Right ventricle myocardium inferior (tissue), 1 donor: ENCODE results near the gene PDE4C. TPM values are rescaled to one million over a fixed set of nuclear protein-coding genes. Genes with fewer than 3 reads are reported as not detected.

Source experiments
- ATAC-seq: fragments of 200-7000 bp; cut with Tn5 transposase; one replicate; pipeline ENCODE4 v1.9.1; 2020; ENCODE audit warnings: mild to moderate bottlenecking, moderate library complexity
- DNase-seq: peaks from one replicate; pipeline ENCODE4 v3.0.0; 2021; ENCODE audit errors: missing footprints
- intact Hi-C: fragments of 100-400 bp; cut with DNase I; formaldehyde crosslinking; loops from one replicate; pipeline ENCODE4 v1.11.0; 2022
- total RNA-seq: library from RNA; stranded (reverse); fragmentation: NEBNext Ultra II Directional; extraction: Animal tissue kit (Norgen Biotek cat#: 25700); gene quantifications from one replicate; pipeline ENCODE4 v1.2.1, GENCODE V29; 2021
- donor health status: DM: no; HTN: yes; CAD: no; lungs with severe emphysema.

PDE4C gene
- total RNA-seq, 1 donor from 2014 or later = 1.1 TPM

DNA sequence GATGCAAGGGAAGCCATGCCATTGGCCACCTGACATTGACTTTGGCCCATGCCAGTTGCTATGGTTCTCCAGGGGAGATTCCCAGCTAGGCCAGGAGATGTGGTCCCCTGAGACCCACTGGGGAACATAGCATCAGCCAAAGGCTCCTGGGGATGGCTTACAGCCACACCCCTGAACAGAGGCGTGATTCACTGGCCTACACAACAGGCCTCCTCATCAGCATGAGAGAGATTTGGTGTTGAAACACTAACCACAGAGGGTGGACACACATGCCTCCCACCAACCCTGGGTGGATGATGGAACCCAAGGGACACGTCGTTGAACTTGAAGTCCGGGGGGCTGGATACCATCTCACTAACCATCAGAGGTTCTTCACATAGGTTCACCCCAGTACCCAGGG lies 33.7 kb upstream of the PDE4C start:
- DNase-seq (no peak), ATAC-seq (no peak)
- intact Hi-C loops = loop anchor here (10.0 kb wide), 1 partner anchor 1285 kb away; no protein-coding TSS in a partner anchor

DNA sequence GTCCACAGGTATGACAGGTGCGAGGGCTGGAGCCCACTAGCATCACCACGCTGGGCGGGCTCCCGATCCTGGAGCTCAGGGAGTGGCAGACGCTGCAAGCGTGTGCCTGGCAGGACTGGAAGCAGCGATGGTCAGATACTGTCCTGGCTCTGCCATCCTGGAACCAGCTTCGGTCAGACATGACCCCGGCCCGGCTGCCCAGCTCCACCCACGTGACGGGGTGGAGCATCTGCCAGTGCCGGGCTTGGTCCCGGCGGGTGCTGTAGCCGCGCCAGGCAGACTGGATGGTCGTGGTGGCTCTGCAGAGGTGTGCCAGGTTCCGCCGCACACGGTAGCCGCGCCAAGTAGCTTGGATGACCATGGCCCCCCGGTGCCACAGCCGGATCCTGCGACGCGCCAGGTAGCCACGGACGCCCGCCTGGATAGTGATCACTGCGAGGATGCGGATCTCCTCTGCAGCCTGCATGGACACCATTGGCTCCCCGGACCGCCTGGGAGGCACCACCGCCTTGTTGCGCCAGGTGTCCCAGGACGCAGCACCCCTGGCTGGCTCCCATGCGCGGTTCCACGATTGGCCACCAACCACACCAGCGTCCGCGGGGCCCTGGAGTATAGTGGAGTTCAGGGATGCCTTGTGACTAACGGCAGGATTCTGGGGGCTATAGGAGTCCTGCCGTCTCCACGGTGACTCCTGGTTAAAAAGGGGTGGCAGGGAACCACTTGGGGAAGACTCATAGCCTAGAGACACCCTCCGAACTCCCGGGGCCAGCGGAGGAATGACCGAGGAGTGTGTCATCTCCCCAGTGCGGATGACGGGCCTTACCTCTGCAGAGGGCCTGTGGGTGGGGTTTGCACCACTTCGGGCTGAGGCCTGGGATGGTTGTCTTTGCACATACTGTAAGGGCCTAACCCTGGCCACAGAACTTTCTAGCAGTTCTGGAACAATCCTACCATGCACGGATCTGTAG lies 31.5 kb upstream of the PDE4C start:
- ATAC-seq (no peak), DNase-seq (no peak)
- intact Hi-C loops = loop anchor here (10.0 kb wide), 1 partner anchor 1283 kb away; no protein-coding TSS in a partner anchor

DNA sequence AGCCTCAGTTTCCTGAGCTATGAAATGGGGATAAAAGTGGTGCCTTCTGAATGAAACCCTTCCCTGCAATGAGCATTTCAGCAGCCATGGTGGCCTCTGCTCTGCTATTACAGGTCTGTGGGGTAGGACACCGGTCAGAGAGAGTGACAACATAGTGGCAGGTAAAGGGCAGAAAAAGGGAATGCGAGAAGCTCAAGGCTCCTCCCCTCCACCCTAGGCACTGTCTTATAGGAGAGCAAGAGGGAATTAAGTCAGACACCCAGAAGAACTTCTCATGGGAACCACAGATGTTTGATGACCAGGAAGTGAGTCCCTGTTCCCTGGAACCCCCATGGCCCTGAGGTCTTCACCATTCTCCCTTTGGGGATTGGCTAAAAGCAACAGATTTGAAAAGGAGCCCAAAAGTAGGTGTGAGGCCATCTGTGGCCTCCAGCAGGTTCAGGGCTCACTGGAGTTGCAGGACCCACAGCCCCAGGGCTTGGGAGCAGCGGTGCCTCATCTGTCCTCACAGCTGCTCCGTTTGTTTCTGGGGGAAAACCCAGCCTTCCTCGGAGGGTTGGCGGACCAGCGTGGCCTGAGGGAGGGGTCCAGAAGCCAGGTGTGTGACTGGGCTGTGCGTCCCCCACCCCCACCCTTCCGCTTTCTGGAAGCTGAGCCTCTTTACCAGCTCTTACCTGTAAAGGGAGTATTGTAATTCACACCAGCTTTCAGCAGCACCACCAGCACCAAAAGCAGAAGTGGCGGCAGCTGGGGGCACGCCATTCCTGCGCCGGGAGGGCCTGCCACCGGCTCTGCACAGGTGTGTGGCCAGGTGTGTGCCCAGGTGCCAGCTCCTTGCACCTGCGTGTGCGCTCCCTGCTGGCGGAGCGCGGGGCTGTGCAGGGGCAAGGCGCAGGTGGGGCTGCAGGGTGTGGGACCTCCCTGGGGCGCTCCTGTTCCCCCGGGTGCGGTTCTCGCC lies 28.6 kb upstream of the PDE4C start:
- ATAC-seq (no peak), DNase-seq (no peak)
- intact Hi-C loops = loop anchor here (10.0 kb wide), 1 partner anchor 1280 kb away; no protein-coding TSS in a partner anchor

DNA sequence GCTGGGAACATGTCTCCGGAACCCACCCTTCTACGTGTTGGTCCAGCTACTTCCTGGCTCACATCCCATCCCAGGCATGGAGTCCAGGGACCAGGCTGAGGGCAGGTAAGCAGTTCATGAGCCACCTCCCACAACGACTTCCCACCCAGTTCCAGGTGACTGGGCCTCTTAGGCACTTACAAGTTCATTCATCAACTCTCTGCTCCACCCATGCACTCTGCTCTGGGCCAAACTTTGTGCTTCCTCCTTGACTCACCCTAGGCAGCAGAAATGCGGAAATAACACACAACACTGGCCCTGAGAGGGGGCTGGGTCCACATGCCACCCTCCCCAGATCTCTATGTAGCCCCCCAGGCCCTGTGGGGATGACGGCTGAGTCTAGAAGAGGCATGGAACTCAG lies 27.5 kb upstream of the PDE4C start:
- DNase-seq = no peak
- ATAC-seq = peak; percentile 17
- intact Hi-C loops = loop anchor here (2.0 to 10.0 kb wide), 2 partner anchors 49 to 1279 kb away; partner anchors contain the start of gene RAB3A

DNA sequence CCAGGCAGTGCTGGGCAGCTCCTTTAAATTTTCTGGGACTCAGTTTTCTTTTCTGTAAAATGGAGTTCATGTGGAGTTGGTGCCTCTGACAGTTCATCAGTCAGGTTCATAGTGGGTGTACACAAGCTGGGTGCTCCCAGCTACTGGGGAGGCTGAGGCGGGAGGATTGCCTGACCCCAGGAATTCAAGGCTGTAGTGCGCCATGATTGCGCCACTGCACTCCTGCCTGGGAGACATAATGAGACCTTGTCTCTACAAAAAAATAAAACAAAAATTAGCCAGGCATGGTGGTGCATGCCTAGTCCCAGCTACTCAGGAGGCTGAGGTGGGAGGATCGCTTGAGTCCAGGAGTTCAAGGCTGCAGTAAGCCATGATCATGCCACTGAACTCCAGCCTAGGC lies 26.9 kb upstream of the PDE4C start:
- no peak for DNase-seq
- no peak for ATAC-seq
- intact Hi-C loops = loop anchor here (2.0 to 10.0 kb wide), 2 partner anchors 48 to 1278 kb away; partner anchors contain the start of gene RAB3A

DNA sequence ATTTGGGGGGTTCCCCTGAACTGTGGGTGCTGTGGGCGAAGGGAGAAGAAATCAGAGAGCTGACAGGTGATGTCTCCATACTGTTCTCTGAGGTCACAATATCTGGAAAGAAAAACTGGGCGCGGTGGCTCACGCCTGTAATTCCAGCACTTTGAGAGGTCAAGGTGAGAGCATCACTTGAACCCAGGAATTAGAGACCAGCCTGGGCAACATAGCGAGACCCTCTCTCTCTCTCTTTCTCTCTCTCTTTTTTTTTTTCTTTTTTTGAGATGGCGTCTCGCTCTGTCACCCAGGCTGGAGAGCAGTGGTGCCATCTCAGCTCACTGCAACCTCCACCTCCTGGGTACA lies 26.1 kb upstream of the PDE4C start:
- intact Hi-C loops = loop anchor here (1.0 to 10.0 kb wide), 3 partner anchors 48 to 1278 kb away; partner anchors contain the start of gene RAB3A
- no peak for DNase-seq

DNA sequence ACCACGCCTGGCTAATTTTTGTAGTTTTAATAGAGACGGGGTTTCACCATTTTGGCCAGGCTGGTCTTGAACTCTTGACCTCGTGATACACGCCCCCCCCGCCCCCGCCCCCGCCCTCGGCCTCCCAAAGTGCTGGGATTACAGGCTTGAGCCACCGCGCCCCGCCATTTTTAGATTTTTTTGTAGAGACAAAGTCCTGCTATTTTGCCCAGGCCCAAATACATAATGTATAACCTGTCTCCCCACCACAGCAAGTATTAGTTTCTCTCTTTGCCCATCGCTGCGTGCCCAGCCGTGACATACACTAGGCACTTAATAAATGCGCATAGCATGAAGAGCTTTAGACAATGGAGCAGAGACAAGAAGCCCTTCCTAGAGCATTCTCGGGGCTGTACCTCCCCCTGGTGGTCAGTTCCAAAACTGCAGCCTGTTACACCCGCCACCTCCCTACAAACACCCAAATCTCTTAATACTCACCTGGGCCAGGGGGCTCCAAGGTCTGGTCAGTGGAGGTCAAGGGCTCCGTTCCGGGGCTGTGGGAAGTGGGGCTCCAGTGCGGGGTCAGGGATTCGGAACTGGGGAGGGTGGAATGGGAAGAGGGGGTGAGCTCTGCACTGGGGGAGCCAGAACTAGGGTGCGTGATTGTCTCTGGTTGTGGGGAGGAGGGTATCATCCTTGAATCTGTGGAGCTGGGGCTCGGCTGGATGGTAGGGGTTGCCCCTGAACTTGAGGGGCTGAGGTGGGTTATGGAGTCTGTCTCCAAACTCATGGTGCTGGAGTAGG lies 25.5 kb upstream of the PDE4C start:
- intact Hi-C loops = loop anchor here (1.0 to 10.0 kb wide), 3 partner anchors 47 to 1277 kb away; partner anchors contain the start of gene RAB3A
- peak; percentile 67 for ATAC-seq
- peak; percentile 75 for DNase-seq

More for the DNA sequence above, 26.1 kb upstream of the PDE4C start:
- no peak for ATAC-seq

DNA sequence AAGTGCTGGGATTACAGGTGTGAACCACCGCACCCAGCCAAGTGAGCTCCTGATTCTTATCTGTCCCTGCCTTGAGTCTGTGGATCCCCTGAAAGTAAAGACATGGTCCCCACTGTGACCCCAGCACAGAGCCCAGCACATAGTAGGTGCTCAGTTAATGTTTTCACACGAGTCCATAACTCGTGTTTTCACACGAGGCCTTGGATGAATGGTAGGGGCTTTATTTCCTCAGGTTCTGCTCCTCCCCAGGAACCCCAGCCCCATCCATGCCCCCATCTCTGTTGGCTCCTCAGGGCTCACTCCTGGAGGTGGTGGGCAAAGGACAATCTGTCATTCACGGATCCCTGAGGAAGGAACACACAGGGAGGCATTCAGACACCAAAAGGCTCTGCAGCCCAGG lies 23.6 kb upstream of the PDE4C start:
- intact Hi-C loops = loop anchor here (10.0 kb wide), 1 partner anchor 1275 kb away; no protein-coding TSS in a partner anchor
- DNase-seq (no peak), ATAC-seq (no peak)

DNA sequence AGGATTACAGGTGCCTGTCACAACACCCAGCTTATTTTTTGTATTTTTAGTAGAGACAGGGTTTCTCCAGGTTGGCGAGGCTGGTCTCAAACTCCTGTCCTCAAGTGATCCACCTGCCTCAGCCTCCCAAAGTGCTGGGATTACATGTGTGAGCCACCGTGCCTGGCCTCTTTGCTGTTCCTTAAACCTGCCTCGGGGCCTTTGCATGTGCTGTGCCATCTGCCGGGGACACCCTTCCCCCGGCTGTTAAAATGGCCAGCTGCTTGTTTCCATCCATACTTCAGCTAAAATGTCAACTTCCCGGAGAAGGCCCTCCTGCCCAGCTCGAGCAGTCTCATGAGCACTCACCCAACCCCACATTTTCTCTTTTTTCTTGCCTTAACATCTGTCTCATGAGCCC lies 19.1 kb upstream of the PDE4C start:
- no peak for ATAC-seq
- DNase-seq = no peak
- intact Hi-C loops = no loop called here

DNA sequence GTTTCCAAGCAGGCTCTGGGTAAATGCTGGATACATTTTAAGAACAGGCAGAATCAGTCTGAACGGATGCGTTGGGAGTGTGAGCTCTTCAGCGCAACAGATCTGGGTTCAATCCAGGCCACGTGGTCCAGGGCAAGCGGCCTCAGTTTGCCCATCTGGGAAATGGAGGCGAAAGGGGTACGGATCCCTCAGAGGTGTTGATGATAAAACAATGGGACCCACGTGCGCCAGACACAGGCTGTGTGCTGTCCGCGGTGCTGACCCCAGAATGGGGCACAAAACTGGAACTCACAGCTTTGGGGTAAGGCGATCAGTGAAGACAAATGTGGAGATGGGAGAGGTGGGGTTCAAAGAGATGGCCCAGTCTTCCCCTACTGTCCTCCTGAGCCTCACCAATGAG lies 13.1 kb upstream of the PDE4C start:
- no peak for ATAC-seq
- DNase-seq = no peak
- intact Hi-C loops = no loop called here

DNA sequence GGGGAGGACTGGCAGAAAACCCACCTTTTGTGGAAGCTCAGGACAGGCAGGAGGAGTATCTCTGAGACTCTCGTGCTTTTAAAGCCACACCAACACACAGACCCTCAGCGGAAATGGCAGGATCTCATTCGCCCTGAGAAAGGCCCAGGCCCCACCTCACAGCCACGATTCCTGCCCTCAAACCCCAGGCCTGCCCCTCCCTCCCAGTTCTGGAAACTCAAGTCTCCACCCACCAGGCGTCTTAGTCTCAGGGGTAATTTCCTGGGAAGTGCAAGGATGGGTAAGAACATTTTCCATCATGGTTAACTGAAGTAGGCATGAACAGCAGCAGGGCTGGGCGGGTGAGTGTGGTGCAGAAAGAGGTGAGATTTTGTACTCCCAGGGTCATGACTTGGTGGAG lies 8.0 kb upstream of the PDE4C start:
- ATAC-seq (no peak), DNase-seq (no peak)
- intact Hi-C loops = no loop called here

DNA sequence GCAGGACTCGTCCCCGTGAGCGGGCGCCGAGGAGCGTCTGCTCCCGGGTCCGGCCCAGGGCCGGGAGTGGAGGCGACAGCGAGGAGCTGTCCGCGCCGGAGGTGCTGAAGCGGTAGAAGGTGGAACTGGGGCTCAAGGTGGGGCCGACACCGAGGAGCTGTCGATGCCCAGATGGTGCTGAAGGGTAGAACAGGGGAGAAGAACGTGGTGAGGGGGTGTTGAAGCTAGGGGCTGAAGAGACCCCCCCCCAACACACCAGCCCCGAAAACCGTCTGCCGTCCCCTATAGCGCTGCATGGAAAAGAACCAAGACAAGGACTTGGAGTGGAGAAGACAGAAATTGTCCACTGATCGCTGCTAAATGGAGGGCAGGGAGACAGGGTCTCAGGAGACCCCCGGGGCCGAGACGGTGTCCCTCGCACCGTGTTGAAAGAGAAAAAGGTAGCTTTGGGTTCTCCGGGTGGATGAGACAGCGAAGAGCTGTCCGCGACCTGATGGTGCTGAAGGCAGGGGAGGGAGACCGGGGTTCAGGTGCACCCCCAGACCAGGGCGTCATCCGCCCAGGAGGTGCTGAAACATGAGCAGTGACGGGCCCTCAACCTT lies 7.1 kb upstream of the PDE4C start:
- intact Hi-C loops = no loop called here
- DNase-seq = no peak

DNA sequence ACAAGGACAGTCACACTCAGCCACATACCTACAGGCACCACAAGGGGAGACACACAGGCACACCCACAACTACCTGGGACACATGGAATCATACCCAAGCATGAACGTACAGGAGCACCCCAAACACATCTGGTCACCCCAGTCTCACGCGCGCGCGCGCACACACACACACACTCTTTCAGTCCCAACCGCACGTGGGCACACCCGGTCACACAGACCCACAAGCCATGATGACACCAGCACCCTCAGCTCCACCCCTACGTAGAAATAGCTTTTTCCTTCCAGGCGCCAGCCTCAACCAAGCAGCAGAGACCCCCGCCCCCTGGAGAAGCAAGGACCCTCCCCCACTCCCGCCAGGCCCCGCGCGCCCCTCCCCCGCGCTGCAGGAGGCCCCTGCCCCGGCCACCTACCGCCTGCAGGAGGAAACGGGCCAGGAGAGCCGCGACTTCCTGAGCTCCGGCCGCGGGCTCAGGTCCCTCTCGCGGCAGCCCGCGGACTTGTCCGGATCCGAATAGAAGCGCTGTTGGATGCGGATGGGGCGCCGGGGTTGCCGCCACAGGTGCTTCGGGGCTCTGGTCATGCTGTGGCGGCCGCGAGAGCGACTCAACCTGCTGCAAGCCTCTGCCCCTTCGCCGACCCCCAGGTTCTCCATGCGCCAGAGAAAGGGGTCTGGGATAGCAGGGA lies 6.4 kb upstream of the PDE4C start:
- no peak for DNase-seq
- ATAC-seq = no peak
- intact Hi-C loops = no loop called here

More for the DNA sequence above, 7.1 kb upstream of the PDE4C start:
- no peak for ATAC-seq

DNA sequence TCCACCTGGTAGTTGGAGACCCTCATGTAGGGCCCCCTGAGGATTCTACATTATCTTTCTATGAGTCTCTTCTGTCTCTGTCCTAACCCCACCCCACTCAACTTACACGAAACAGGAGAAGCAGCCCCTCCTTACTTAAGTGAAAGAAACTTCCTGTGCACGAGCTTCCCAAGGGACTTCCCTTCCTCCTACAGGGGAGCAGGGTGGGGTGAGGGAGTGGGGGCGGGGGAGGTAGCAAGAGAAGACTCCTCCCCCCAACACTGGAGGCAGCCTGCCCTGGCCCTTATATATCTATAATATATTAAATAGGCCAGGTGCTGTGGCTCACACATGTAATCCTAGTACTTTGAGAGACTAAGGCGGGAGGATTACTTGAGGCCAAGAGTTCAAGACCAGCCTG lies 5.5 kb upstream of the PDE4C start:
- intact Hi-C loops = no loop called here

DNA sequence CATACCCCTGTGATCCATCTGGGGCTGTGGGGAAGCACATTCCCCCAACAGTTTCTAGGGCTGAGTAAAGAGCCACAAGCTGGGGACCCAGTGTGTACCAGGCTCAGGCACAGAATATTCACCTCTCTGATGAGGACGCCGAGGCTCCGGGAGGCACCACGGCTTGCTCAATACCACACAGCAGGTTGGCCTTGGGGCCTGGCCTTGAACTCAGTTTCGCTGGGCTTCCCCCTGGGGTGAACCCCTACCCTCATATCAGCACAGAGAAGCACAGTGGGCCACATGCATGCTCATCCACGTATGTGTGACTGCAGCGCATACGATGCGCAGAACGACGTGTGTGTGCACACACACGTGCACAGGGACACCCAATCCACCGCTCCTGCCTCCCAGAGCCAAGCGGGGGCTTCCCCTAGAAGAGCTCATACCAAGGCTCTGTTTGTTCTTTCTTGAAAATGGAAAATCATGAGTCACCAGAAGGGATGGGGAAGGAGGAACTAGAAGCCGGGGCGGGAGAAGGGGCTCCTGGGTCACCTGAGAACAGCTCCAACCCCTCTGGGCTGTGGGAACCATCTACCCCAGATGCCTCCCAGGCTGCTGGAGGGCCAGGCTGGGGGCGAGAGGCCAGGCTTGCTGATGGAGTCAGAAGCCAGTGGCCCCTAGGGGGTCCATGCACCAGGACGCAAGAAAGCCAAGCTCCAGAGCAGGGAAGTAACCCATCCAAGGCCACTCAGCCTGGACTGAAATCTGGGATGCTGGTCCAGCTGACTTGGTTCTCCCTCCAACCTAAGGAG lies 4.9 kb upstream of the PDE4C start:
- ATAC-seq = no peak
- intact Hi-C loops = no loop called here
- DNase-seq = no peak

More for the DNA sequence above, 5.5 kb upstream of the PDE4C start:
- DNase-seq (no peak), ATAC-seq (no peak)

DNA sequence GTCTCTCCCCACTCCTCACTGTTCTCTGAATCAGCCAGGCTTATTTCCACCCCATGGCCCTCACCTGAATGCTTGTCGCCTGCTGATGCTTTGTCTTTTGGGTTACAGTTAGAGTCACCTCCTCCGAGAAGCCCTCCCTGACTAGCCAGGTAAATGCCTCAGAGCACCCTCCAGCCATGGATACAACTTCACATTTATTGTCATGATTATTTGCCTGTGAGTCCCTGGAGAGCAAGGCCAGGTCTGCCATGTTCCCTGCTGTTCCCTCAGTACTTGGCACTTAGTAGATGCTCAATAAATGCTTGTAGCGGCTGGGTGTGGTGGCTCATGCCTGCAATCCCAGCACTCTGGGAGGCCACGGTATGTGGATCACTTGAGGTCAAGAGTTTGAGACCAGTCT lies 3.7 kb upstream of the PDE4C start:
- DNase-seq (no peak), ATAC-seq (no peak)
- intact Hi-C loops = no loop called here

DNA sequence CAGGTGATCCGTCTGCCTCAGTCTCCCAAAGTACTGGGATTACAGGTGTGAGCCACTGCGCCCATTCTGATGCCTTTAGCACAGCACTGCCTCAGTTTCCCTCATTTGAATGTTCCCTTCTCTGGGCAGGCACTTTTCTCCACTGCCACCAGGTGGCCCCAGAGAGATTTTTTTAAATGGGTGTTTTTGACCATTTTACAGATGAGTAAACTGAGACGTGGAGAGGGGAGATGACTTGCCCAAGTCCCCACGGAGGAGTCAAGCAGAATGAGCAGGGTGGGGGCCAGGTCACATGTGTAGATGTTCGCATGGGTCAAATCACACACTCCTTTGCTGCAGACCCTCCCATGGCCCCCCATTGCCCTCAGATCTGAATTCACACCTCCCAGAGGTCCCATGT lies 3.2 kb upstream of the PDE4C start:
- ATAC-seq (no peak), DNase-seq (no peak)
- intact Hi-C loops = no loop called here
